ENCODE results near the gene TENM3.

TENM3 gene

DNA sequence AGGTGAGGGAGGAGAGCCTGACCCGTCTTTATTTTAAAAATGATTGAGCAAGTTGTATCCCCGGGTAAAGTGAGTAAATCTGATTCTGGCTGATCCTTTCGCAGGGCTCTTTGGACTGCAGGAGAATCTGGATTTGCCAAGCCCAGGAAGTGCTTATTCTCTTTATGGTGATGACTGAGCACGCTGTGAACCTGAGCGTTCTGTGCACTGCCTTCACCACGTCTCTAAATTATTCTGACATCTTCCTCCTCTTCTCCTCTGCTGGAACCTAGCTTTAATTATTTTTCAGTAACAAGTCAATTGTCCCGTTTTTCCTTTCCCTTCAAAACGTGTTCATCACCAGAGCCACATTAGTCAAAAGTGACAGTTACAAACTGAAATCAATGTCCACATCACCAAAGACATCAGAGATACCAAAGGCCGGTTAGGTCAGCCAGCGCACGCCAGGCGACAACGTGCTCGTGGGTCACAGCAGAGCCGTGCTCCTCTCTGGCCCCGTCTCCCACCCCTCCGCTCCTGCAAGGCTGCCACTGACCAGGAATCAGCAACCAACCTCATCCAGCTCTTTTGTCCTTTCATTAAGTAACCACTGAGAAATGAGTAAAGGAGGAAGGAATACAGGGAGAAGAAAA lies 599.7 kb downstream of the TENM3 start:
- no peak for DNase-seq
- H3K9ac ChIP-seq (ENCODE audit: low read depth, low read length), result no peak overlapping the region
- TF ChIP-seq EZH2 (IDR thresholded peaks at IDR 0.05; ENCODE audit: borderline replicate concordance, low read depth, low read length, severe bottlenecking), result no peak
- no peak for TF ChIP-seq CTCF (IDR thresholded peaks at IDR 0.05; ENCODE audit: borderline replicate concordance, extremely low read depth, low read length, poor library complexity, severe bottlenecking)
- H4K20me1 ChIP-seq (ENCODE audit: insufficient read depth, low read length), result no peaks in the 10 kb centered on the region
- H3K4me2 ChIP-seq (ENCODE audit: insufficient read depth, low read length), result no peak overlapping the region
- H3K4me3 ChIP-seq (ENCODE audit: low read depth in 1 of 2, low read length in 2 of 2), result no peak overlapping the region
- no peak for ATAC-seq (ENCODE audit: insufficient read depth, low read depth)
- no peaks in the 10 kb centered on the region for H3K27me3 ChIP-seq (ENCODE audit: insufficient read depth, low read length, poor library complexity)
- no peaks in the 10 kb centered on the region for H3K36me3 ChIP-seq (ENCODE audit: insufficient read depth, low read length)
- H3K4me1 ChIP-seq (ENCODE audit: insufficient read depth, low read length), result no peaks in the 10 kb centered on the region
- H3K79me2 ChIP-seq (ENCODE audit: insufficient read depth, low read length), result no peaks in the 10 kb centered on the region
- H2AFZ ChIP-seq (ENCODE audit: low read depth, low read length), result no peak overlapping the region
- no peak overlapping the region for H3K27ac ChIP-seq (ENCODE audit: low read length)
- H3K9me3 ChIP-seq (ENCODE audit: insufficient read depth, low read length, severe bottlenecking), result no peaks in the 10 kb centered on the region

DNA sequence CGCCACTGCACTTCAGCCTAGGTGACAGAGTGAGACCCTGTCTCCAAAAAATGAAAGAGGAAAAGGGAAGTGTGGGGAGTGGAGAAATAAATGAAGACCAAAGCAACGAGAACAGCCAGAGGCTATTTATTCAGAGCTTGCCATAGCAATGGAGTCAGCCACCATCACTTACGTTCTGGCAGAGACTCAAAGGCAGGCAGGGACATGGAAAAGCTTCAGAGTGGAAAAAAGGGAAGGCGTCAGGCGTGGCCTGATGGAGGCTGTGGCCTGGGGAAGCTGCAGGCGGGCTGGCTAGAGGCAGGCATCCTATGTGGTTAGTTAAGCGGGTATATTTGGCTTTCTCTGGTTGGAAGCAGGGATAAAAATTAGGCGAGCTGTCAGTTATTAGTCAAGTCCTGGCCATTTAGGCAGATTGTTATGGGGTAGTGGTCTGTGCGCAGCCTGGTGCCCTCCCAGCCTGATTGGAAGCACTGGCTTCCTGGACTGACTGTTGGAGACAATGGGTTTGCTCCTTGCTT lies 600.7 kb downstream of the TENM3 start:
- no peaks in the 10 kb centered on the region for H3K27me3 ChIP-seq (ENCODE audit: insufficient read depth, low read length, poor library complexity)
- no peak for TF ChIP-seq EZH2 (IDR thresholded peaks at IDR 0.05; ENCODE audit: borderline replicate concordance, low read depth, low read length, severe bottlenecking)
- no peak for TF ChIP-seq CTCF (IDR thresholded peaks at IDR 0.05; ENCODE audit: borderline replicate concordance, extremely low read depth, low read length, poor library complexity, severe bottlenecking)
- H3K79me2 ChIP-seq (ENCODE audit: insufficient read depth, low read length), result no peaks in the 10 kb centered on the region
- no peaks in the 10 kb centered on the region for H3K36me3 ChIP-seq (ENCODE audit: insufficient read depth, low read length)
- H4K20me1 ChIP-seq (ENCODE audit: insufficient read depth, low read length), result no peaks in the 10 kb centered on the region
- H3K9ac ChIP-seq (ENCODE audit: low read depth, low read length), result no peak overlapping the region
- H3K27ac ChIP-seq (ENCODE audit: low read length), result no peak overlapping the region
- H3K4me1 ChIP-seq (ENCODE audit: insufficient read depth, low read length), result no peaks in the 10 kb centered on the region
- no peak overlapping the region for H2AFZ ChIP-seq (ENCODE audit: low read depth, low read length)
- H3K4me3 ChIP-seq (ENCODE audit: low read depth in 1 of 2, low read length in 2 of 2), result no peak overlapping the region
- H3K9me3 ChIP-seq (ENCODE audit: insufficient read depth, low read length, severe bottlenecking), result no peaks in the 10 kb centered on the region
- DNase-seq (no peak), ATAC-seq (ENCODE audit: insufficient read depth, low read depth) (no peak)
- no peak overlapping the region for H3K4me2 ChIP-seq (ENCODE audit: insufficient read depth, low read length)

- no peaks in the 10 kb centered on the region for H4K20me1 ChIP-seq (ENCODE audit: insufficient read depth, low read length)
- no peak overlapping the region for H3K9ac ChIP-seq (ENCODE audit: low read depth, low read length)
- no peak overlapping the region for H3K27ac ChIP-seq (ENCODE audit: low read length)
- H3K36me3 ChIP-seq (ENCODE audit: insufficient read depth, low read length), result no peaks in the 10 kb centered on the region
- H2AFZ ChIP-seq (ENCODE audit: low read depth, low read length), result no peak overlapping the region
- TF ChIP-seq EZH2 (IDR thresholded peaks at IDR 0.05; ENCODE audit: borderline replicate concordance, low read depth, low read length, severe bottlenecking) (no peak), CTCF (IDR thresholded peaks at IDR 0.05; ENCODE audit: borderline replicate concordance, extremely low read depth, low read length, poor library complexity, severe bottlenecking) (no peak)
- no peaks in the 10 kb centered on the region for H3K9me3 ChIP-seq (ENCODE audit: insufficient read depth, low read length, severe bottlenecking)
- DNase-seq, result no peak
- H3K4me3 ChIP-seq (ENCODE audit: low read depth in 1 of 2, low read length in 2 of 2), result no peak overlapping the region
- H3K79me2 ChIP-seq (ENCODE audit: insufficient read depth, low read length), result no peaks in the 10 kb centered on the region
- no peaks in the 10 kb centered on the region for H3K27me3 ChIP-seq (ENCODE audit: insufficient read depth, low read length, poor library complexity)
- no peak overlapping the region for H3K4me2 ChIP-seq (ENCODE audit: insufficient read depth, low read length)
- no peaks in the 10 kb centered on the region for H3K4me1 ChIP-seq (ENCODE audit: insufficient read depth, low read length)
- no peak for ATAC-seq (ENCODE audit: insufficient read depth, low read depth)
Observed at GRCh38 chr4:182845618-182846017, 602.4 kb downstream of the TENM3 start.
